ENCODE results near the gene STAG3. TPM values are rescaled to one million over a fixed set of nuclear protein-coding genes. Genes with fewer than 3 reads are reported as not detected.
A peak's percentile ranks its signal among the peaks of the same experiment; 100 is the strongest.
"Not testable (repeated sequence)": the region's sequence is repeated elsewhere in the genome, so short reads cannot be mapped to it uniquely, and the experiment has no call there.

Gene STAG3
- total RNA-seq, 2 experiments from 2014 or later = 8.1 to 20.2 TPM

GRCh38 chr7:100170101-100170897 lies 7.4 kb upstream of the STAG3 start:
- H3K4me3 Mint-ChIP-seq = peak overlapping the region; percentile 18
- H3K36me3 Mint-ChIP-seq = no peaks in the 10 kb centered on the region
- H3K27ac Mint-ChIP-seq = no peak overlapping the region
- H3K27me3 Mint-ChIP-seq = peaks cover 59% of the 10 kb centered on the region
- peaks cover 53% of the 10 kb centered on the region for H3K4me1 Mint-ChIP-seq
- DNase-seq (no peak), ATAC-seq (no peak)
- H3K9me3 Mint-ChIP-seq (ENCODE audit: low read depth) = no peaks in the 10 kb centered on the region
- CTCF ChIA-PET = interaction anchor here (0.6 kb wide), 1 partner anchor 39 kb away, joined by 3 read pairs; no protein-coding TSS in a partner anchor

- Mint-ChIP-seq H3K27me3 (peaks cover 61% of the 10 kb centered on the region), H3K27ac (no peak overlapping the region), H3K4me1 (peaks cover 49% of the 10 kb centered on the region), H3K36me3 (no peaks in the 10 kb centered on the region), H3K9me3 (ENCODE audit: low read depth) (no peaks in the 10 kb centered on the region), H3K4me3 (peak overlapping the region; percentile 18)
- DNase-seq (peak; percentile 61), ATAC-seq (peak; percentile 82)
- CTCF ChIA-PET = interaction anchor here (0.6 to 1.2 kb wide), 4 partner anchors 11 to 40 kb away, joined by 3 to 6 read pairs (median 3); partner anchors contain the start of gene LAMTOR4
These were observed 6.5 kb upstream of the STAG3 start for GRCh38 chr7:100171087-100171681.

GRCh38 chr7:100171840-100172239 lies 5.9 kb upstream of the STAG3 start:
- DNase-seq (no peak), ATAC-seq (peak; percentile 14)
- H3K36me3 Mint-ChIP-seq = no peaks in the 10 kb centered on the region
- no peak overlapping the region for H3K27ac Mint-ChIP-seq
- CTCF ChIA-PET = interaction anchor here (1.0 to 1.2 kb wide), 3 partner anchors 11 to 23 kb away, joined by 3 to 6 read pairs (median 3); partner anchors contain the start of gene LAMTOR4
- H3K9me3 Mint-ChIP-seq (ENCODE audit: low read depth) = no peaks in the 10 kb centered on the region
- peaks cover 61% of the 10 kb centered on the region for H3K27me3 Mint-ChIP-seq
- peaks cover 48% of the 10 kb centered on the region for H3K4me1 Mint-ChIP-seq
- peak overlapping the region; percentile 34 for H3K4me3 Mint-ChIP-seq

GRCh38 chr7:100173806-100174495 lies 3.8 kb upstream of the STAG3 start:
- CTCF ChIA-PET = no interaction called here
- Mint-ChIP-seq H3K27me3 (peaks cover 41% of the 10 kb centered on the region), H3K9me3 (ENCODE audit: low read depth) (no peaks in the 10 kb centered on the region)

GRCh38 chr7:100174582-100174981 lies 3.1 kb upstream of the STAG3 start:
- H3K9me3 Mint-ChIP-seq (ENCODE audit: low read depth) = no peaks in the 10 kb centered on the region
- H3K4me1 Mint-ChIP-seq = peaks cover 26% of the 10 kb centered on the region
- CTCF ChIA-PET = no interaction called here
- peaks cover 40% of the 10 kb centered on the region for H3K27me3 Mint-ChIP-seq
- DNase-seq (no peak), ATAC-seq (no peak)
- H3K27ac Mint-ChIP-seq = no peak overlapping the region
- no peak overlapping the region for H3K4me3 Mint-ChIP-seq
- H3K36me3 Mint-ChIP-seq = no peaks in the 10 kb centered on the region

More at GRCh38 chr7:100173806-100174495, 3.8 kb upstream of the STAG3 start:
- Mint-ChIP-seq H3K27ac (no peak overlapping the region), H3K4me3 (no peak overlapping the region), H3K36me3 (no peaks in the 10 kb centered on the region), H3K4me1 (peaks cover 32% of the 10 kb centered on the region)
- no peak for DNase-seq
- ATAC-seq = no peak

GRCh38 chr7:100175296-100175935 lies 2.3 kb upstream of the STAG3 start:
- ATAC-seq (no peak), DNase-seq (no peak)
- peaks cover 1% of the 10 kb centered on the region for H3K36me3 Mint-ChIP-seq
- H3K9me3 Mint-ChIP-seq (ENCODE audit: low read depth) = no peaks in the 10 kb centered on the region
- peaks cover 35% of the 10 kb centered on the region for H3K27me3 Mint-ChIP-seq
- CTCF ChIA-PET = interaction anchor here (3.6 kb wide), 1 partner anchor 42 kb away, joined by 11 read pairs; no protein-coding TSS in a partner anchor
- no peak overlapping the region for H3K27ac Mint-ChIP-seq
- peaks cover 25% of the 10 kb centered on the region for H3K4me1 Mint-ChIP-seq
- H3K4me3 Mint-ChIP-seq = no peak overlapping the region

GRCh38 chr7:100176096-100177044 lies 1.3 kb upstream of the STAG3 start:
- Mint-ChIP-seq H3K27ac (no peak overlapping the region), H3K36me3 (peaks cover 3% of the 10 kb centered on the region), H3K4me1 (peaks cover 26% of the 10 kb centered on the region), H3K4me3 (peak overlapping the region; percentile 67), H3K27me3 (peaks cover 29% of the 10 kb centered on the region), H3K9me3 (ENCODE audit: low read depth) (no peaks in the 10 kb centered on the region)
- DNase-seq (no peak), ATAC-seq (no peak)
- CTCF ChIA-PET = interaction anchor here (0.9 to 3.6 kb wide), 5 partner anchors 10 to 44 kb away, joined by 3 to 11 read pairs (median 3); no protein-coding TSS in a partner anchor

- not testable (repeated sequence) for H3K9me3 Mint-ChIP-seq (ENCODE audit: low read depth); DNase-seq; ATAC-seq; H3K36me3 Mint-ChIP-seq
- CTCF ChIA-PET = interaction anchor here (0.7 to 1.9 kb wide), 10 partner anchors 8 to 98 kb away, joined by 3 to 7 read pairs (median 3); partner anchors contain the start of gene LAMTOR4
- peaks cover 40% of the 10 kb centered on the region for H3K4me1 Mint-ChIP-seq
- peaks cover 11% of the 10 kb centered on the region for H3K27me3 Mint-ChIP-seq
- H3K27ac Mint-ChIP-seq = peak overlapping the region; percentile 80
- H3K4me3 Mint-ChIP-seq = peak overlapping the region; percentile 46
These were observed 2.4 kb downstream of the STAG3 start for GRCh38 chr7:100180084-100180483.

GRCh38 chr7:100182616-100183015 lies 4.9 kb downstream of the STAG3 start:
- not testable (repeated sequence) for H3K4me3 Mint-ChIP-seq; H3K27me3 Mint-ChIP-seq; DNase-seq; H3K9me3 Mint-ChIP-seq (ENCODE audit: low read depth); ATAC-seq; H3K36me3 Mint-ChIP-seq
- CTCF ChIA-PET = interaction anchor here (1.2 to 2.5 kb wide), 4 partner anchors 12 to 225 kb away, joined by 3 to 10 read pairs (median 3); no protein-coding TSS in a partner anchor
- peaks cover 29% of the 10 kb centered on the region for H3K4me1 Mint-ChIP-seq
- peak overlapping the region; percentile 43 for H3K27ac Mint-ChIP-seq

GRCh38 chr7:100183090-100183489 lies 5.4 kb downstream of the STAG3 start:
- not testable (repeated sequence) for DNase-seq; ATAC-seq; H3K9me3 Mint-ChIP-seq (ENCODE audit: low read depth); H3K27me3 Mint-ChIP-seq; H3K36me3 Mint-ChIP-seq; H3K4me3 Mint-ChIP-seq; H3K27ac Mint-ChIP-seq
- CTCF ChIA-PET = interaction anchor here (1.4 to 2.5 kb wide), 2 partner anchors 50 to 225 kb away, joined by 3 to 10 read pairs; no protein-coding TSS in a partner anchor
- peaks cover 27% of the 10 kb centered on the region for H3K4me1 Mint-ChIP-seq

- CTCF ChIA-PET = interaction anchor here (0.8 to 6.5 kb wide), 4 partner anchors 10 to 52 kb away, joined by 3 to 80 read pairs (median 5); no protein-coding TSS in a partner anchor
- no peak for ATAC-seq
- peaks cover 3% of the 10 kb centered on the region for H3K36me3 Mint-ChIP-seq
These were observed 8.0 kb downstream of the STAG3 start for GRCh38 chr7:100185726-100186125.

GRCh38 chr7:100189061-100189460 lies 11.3 kb downstream of the STAG3 start:
- peaks cover 17% of the 10 kb centered on the region for H3K4me1 Mint-ChIP-seq
- ATAC-seq (no peak), DNase-seq (no peak)
- no peak overlapping the region for H3K4me3 Mint-ChIP-seq
- no peaks in the 10 kb centered on the region for H3K27me3 Mint-ChIP-seq
- no peaks in the 10 kb centered on the region for H3K9me3 Mint-ChIP-seq (ENCODE audit: low read depth)
- CTCF ChIA-PET = interaction anchor here (1.1 to 6.5 kb wide), 9 partner anchors 12 to 56 kb away, joined by 3 to 80 read pairs (median 7); partner anchors contain the start of genes GAL3ST4, GPC2, LAMTOR4 and PVRIG
- H3K27ac Mint-ChIP-seq = no peak overlapping the region
- H3K36me3 Mint-ChIP-seq = no peaks in the 10 kb centered on the region

More at GRCh38 chr7:100185726-100186125, 8.0 kb downstream of the STAG3 start:
- Mint-ChIP-seq H3K4me1 (peaks cover 32% of the 10 kb centered on the region), H3K4me3 (no peak overlapping the region), H3K27ac (no peak overlapping the region), H3K9me3 (ENCODE audit: low read depth) (no peaks in the 10 kb centered on the region), H3K27me3 (no peaks in the 10 kb centered on the region)
- DNase-seq = no peak
